ACHN (cell line): Measurements from ENCODE around the gene BACH2.
"Not testable (repeated sequence)": the region's sequence is repeated elsewhere in the genome, so short reads cannot be mapped to it uniquely, and the experiment has no call there.

ENCODE experiments used
- DNase-seq: peaks from one replicate; pipeline ENCODE4 v3.0.0-alpha.2; 2015
- in situ Hi-C: cut with HindIII; loops from 2 replicates; pipeline ENCODE4 v1.10.0; 2017; ENCODE audit warnings: low sequenced_read_pairs, low pct_ligation_motif_present, low pct_unique_long_range_greater_than_20kb

Gene BACH2

GRCh38 chr6:90151576-90152422 lies 144.8 kb downstream of the BACH2 start:
- DNase-seq = no peak
- in situ Hi-C loops = no loop called here

DNA sequence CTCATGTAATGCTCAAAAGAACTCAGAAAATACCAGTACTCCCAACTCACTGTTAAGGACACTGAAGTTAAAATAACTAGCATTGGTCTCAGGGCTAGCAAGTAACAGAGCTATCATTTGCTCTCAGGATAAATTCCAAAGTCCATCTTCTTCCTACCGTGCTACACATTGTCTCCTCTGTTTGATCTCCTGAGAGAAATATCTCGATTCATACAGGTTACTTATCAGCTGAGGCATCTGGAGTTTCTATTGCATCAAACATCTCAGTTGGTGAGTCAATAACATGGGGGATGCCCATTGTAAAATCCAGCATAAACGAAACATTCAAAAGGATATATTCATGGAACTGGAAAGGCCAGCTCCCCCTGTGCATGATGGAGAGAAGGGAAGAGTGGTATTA lies 147.4 kb downstream of the BACH2 start:
- DNase-seq = no peak
- in situ Hi-C loops = no loop called here

GRCh38 chr6:90148867-90149266 lies 147.8 kb downstream of the BACH2 start:
- DNase-seq = no peak
- in situ Hi-C loops = no loop called here

DNA sequence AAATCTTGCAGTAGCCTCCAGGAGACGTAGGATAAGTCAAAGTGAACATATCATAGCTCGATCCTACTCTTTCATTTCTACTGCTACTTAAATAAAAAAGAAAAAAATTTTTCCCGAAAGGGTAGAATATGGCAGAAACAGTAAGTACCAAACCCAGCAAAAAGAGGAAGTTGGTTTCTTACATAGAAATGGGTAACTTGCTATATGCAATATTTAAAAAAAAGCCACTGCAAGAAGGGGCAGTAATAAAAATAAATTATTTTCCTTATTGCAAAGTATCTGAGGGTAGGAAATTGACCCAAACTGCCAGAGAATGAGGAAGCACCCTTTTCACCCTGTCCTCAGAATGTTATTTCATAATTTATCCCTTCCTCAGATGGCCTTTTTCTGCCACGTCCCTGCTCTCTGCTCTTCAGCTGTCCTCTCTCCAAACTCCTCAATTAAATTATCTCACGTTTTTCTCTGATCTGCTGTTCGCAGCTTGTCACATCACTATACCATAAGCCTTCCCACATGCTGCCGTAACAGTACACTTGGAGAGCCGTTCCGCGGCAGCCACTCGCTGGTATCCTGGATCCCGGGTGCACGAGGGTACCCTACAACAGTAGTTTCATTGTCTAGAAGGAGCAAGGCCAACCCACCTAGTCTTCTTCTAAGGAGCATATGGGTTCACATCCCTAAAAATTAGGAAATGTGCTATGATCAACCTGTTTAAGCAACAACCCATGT lies 149.6 kb downstream of the BACH2 start:
- no peak for DNase-seq
- in situ Hi-C loops = no loop called here

DNA sequence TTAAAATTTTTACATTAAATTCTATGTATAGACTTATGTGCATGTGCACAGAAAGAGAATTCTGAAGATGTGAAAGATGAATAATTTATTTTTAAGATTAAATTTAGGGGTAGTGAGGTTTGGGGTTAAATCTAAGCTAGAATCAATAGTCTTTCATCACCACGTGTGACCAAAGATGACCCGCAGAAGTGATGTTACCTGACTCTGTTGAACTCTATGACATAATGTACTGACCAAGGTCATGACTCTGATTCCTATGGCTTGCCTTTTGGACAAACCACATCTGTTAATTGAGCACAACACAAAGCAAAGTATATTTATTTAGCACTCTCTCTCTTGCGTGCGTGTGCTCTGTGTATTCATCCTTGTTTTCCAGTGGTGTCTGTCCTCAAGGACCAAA lies 150.6 kb downstream of the BACH2 start:
- no peak for DNase-seq
- in situ Hi-C loops = no loop called here

DNA sequence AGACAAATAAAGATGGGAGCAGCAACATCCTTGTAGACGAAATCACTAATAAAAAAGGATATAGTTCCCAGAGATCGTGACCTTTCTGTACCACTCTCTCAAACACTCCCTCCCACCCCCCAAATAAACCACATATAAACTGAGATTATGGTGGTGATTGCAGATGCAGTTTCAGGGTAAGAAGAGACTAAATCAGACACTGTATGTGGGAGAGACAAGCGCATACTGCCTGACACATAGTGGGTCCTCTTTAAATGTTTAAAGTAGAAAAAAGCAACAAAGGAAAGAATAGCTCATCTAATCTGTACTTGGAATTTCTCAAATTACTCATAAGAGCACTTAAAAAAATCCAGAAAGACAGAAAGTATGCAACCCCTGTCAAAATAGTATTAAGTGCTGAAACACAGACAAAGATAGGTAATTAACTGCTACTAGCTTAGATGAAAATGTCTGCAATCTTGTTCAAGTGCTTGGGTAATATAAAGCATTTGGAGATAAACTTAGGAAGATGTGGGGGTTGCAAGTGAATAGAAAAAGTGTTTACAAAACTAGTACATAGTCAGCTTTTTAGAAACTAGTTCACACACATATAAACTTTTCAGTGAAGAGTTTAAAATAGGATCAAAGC lies 151.6 kb downstream of the BACH2 start:
- no peak for DNase-seq
- in situ Hi-C loops = no loop called here

GRCh38 chr6:90144396-90144795 lies 152.2 kb downstream of the BACH2 start:
- in situ Hi-C loops = no loop called here
- DNase-seq = no peak

DNA sequence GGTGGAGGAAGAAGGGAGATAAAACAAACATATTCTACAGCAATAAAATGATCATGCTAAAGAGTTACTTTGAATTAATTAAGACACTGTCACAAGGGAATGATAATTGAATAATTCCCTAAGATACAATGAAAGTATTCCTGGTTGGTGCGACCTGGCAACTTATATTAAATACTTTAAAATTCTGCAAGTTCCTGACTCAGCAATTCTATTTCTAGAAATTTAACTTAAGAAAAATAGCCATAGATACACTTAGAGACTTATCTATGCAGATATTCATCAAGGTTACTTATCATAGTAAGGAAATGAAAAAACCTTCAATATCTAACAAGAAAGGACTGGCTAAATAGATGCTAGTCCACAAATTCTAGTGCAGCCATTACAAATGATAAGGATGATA lies 156.0 kb downstream of the BACH2 start:
- in situ Hi-C loops = no loop called here
- no peak for DNase-seq

GRCh38 chr6:90139272-90139817 lies 157.3 kb downstream of the BACH2 start:
- no peak for DNase-seq

DNA sequence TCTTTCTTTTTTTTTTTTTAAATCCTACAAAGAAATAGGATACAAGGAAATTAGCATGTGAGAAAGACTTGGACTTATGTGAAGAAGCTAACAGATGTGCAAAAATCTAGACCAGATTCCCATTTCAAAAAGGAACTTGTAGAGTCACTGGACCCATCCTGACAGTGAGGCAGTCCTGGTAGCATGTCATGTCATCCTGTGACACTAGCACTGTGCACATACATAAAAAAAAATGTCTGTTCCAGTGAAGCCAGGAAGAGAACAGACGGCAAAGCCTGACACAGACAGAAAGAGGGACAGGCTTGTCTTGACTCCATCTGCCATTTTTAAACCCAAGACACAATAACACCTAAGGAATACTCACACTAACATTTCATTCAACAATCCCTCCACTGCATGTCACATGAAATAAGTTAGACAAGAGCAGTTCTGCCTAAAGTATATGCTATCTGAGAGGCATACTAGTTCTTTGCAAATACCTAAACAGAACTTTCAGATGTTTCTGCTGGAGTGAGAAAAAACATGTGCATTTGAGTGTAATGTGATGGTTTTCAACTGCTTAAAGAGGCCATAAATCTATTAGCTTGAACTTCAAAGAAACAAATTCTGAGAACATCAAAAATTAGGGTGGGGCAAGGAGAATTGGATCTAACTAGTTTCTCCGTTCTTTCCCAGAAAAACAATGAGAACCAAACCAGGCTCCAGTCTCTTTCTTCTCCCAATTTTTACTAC lies 159.6 kb downstream of the BACH2 start:
- no peak for DNase-seq
- in situ Hi-C loops = no loop called here

More at GRCh38 chr6:90139272-90139817, 157.3 kb downstream of the BACH2 start:
- in situ Hi-C loops = no loop called here

DNA sequence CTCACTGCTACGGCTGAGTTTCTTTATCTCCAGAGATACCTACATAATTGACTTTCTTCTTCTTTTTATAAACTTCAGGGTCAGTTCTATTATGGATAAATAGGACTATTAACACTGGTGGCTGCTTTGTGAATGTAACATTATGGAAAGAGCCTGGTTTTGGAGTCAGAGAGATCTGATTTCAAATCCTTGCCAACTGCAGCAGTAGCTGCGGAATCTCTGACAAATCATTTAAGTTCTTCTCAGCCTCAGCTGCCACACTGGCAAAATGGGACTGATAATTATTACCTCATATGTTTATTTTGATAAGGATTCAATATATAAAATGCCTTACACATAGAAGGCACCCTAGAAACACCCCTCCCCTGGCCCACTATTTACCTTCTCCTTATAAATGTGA lies 160.5 kb downstream of the BACH2 start:
- no peak for DNase-seq
- in situ Hi-C loops = no loop called here

DNA sequence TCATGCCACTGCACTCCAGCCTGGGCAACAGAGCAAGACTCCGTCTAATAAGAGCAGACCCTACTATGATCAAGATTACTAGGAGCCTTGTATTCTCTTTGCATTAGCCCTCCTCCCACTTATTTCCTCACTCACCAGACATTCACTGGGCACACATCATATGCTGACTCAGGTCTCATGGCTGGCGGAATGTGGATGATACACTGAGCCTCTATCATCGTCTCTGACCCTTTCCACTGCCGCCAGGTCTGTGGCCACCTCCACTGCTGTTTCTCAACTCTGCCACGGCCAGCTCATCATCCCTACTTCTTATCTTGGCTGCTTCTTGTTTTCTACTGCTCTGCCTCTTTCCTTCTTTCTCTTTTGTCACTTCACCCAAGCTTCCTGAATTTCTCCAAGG lies 161.0 kb downstream of the BACH2 start:
- DNase-seq = no peak
- in situ Hi-C loops = no loop called here

- DNase-seq, in situ Hi-C loops: not testable (repeated sequence)
These were observed 163.0 kb downstream of the BACH2 start for GRCh38 chr6:90133664-90134063.

GRCh38 chr6:90131614-90132423 lies 164.8 kb downstream of the BACH2 start:
- in situ Hi-C loops = no loop called here
- DNase-seq = no peak

DNA sequence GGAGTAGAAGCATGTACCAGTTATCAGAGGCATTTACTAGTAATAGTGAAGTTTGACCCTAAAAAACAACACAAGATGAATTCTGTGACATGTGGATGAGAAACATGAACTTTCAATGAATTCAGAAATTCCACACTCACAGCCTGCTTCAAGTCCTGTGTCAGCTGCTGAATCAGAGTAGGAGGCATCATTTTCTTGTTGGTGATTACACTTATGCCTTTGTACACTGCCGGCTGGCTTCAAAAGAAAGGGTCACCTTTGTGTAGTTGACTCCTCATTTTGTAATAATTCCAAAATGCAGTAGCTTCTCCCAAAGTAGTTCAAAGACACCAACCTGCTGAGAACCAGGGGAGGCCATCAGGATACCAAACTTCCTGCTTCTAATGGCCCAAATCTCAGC lies 165.5 kb downstream of the BACH2 start:
- DNase-seq = no peak
- in situ Hi-C loops = no loop called here

- in situ Hi-C loops, DNase-seq: not testable (repeated sequence)
These were observed 168.0 kb downstream of the BACH2 start for GRCh38 chr6:90128687-90129086.

GRCh38 chr6:90127595-90127994 lies 169.0 kb downstream of the BACH2 start:
- DNase-seq = no peak
- in situ Hi-C loops = no loop called here

DNA sequence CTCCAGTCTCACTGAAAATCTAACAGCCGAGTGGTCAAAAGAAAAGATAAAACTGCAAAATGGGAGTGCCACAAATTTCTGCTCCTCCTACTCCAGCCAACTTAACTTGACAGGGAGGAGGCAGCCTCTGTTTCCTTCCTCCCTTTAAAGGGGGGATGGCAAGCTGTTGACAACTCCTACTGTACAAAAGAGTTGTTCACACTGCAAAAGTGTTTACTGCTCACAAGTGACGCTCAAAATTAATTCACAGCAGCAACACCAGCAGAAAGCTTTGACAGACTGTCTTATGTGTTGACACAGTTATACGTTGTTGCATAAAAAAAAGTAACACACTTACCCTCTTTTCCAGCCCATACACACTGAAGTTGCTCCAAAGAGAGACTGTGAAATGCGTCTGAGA lies 169.8 kb downstream of the BACH2 start:
- in situ Hi-C loops = no loop called here
- DNase-seq = no peak
